Measurements from ENCODE around the gene SPDL1. TPM values are rescaled to one million over a fixed set of nuclear protein-coding genes. Genes with fewer than 3 reads are reported as not detected.

SPDL1 gene
- total RNA-seq, 2 donors from 2014 or later = 42.0 to 47.4 TPM

DNA sequence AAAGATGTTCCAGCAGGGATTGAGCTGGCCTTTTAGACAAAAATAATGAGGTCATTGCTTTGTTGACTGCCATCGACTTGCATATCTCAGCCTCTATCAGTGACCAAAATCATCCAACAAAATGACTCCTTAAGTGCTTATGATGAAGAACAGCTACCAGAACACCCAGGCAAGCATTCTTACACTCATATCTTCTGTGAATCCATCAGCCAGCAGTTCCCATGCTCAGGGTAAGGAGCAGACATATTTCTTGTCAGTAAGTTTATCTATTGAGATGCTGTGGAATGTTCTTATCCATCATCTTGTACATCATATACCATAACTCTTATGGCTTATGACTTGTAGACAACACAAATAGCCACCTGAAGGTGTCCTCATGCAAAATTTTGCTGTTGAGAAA, 20.2 kb upstream of the SPDL1 start:
- H3K27ac Mint-ChIP-seq = no peak overlapping the region
- Histone ChIP-seq H3K4me3 (ENCODE audit: low read length) (no peak overlapping the region), H3K27me3 (ENCODE audit: control insufficient read depth, insufficient read depth, low read length, poor library complexity, severe bottlenecking) (peaks cover 50% of the 10 kb centered on the region), H3K9me3 (ENCODE audit: control insufficient read depth, low read length) (peaks cover 7% of the 10 kb centered on the region), H3K27ac (ENCODE audit: low read depth, low read length) (no peak overlapping the region), H3K9ac (ENCODE audit: extremely low read depth, low read length, poor library complexity, severe bottlenecking) (no peak overlapping the region), H3K36me3 (ENCODE audit: control insufficient read depth, insufficient read depth, low read length) (no peaks in the 10 kb centered on the region), H3K4me1 (ENCODE audit: control insufficient read depth, insufficient read depth, low read length) (no peaks in the 10 kb centered on the region)
- no peaks in the 10 kb centered on the region for H3K4me1 Mint-ChIP-seq
- TF ChIP-seq CTCF (conservative IDR thresholded peaks at IDR 0.05) = no peak
- WGBS, 2 experiments (ENCODE audit: insufficient coverage in 1 of 2, insufficient read length in 1 of 2) = 76 to 100% methylated on average over 1 of the region's 1 CpG
- no peak overlapping the region for H3K4me3 Mint-ChIP-seq
- H3K36me3 Mint-ChIP-seq (ENCODE audit: low read depth) = no peaks in the 10 kb centered on the region
- peaks cover 44% of the 10 kb centered on the region for H3K27me3 Mint-ChIP-seq (ENCODE audit: insufficient read depth)
- no peak for DNase-seq
- H3K9me3 Mint-ChIP-seq = peaks cover 8% of the 10 kb centered on the region

DNA sequence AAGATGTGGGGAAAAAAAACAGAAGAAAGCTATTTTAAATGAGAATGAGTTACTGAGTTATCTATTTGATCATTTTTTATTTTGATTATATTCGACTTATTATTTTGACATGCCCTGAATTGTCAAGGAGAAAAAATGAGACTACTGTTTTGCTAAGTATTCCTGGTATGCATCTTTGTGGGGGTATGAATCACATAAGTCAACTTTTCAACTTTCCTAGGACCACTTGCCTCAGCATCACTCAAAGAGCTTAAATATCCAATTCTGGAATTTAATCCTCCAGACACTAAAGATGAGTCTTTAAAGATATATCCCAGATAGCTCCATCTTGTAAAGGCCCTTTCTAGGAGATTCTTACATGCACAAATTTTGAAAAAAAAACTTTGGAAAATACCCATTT, 17.4 kb upstream of the SPDL1 start:
- peaks cover 37% of the 10 kb centered on the region for H3K27me3 Mint-ChIP-seq (ENCODE audit: insufficient read depth)
- H3K9me3 ChIP-seq (ENCODE audit: control insufficient read depth, low read length) = no peaks in the 10 kb centered on the region
- H3K36me3 Mint-ChIP-seq (ENCODE audit: low read depth) = no peaks in the 10 kb centered on the region
- 100% methylated on average over 1 of the region's 1 CpG; no CpG with 5 or more reads in 1 of the 2 experiments for WGBS, 2 experiments (ENCODE audit: insufficient coverage in 1 of 2, insufficient read length in 1 of 2)
- no peaks in the 10 kb centered on the region for H3K4me1 Mint-ChIP-seq
- peaks cover 67% of the 10 kb centered on the region for H3K27me3 ChIP-seq (ENCODE audit: control insufficient read depth, insufficient read depth, low read length, poor library complexity, severe bottlenecking)
- H3K9me3 Mint-ChIP-seq = no peaks in the 10 kb centered on the region
- TF ChIP-seq CTCF (conservative IDR thresholded peaks at IDR 0.05) = no peak
- no peaks in the 10 kb centered on the region for H3K4me1 ChIP-seq (ENCODE audit: control insufficient read depth, insufficient read depth, low read length)
- no peak overlapping the region for H3K4me3 Mint-ChIP-seq
- no peak for DNase-seq
- H3K27ac ChIP-seq (ENCODE audit: low read depth, low read length) = no peak overlapping the region
- H3K4me3 ChIP-seq (ENCODE audit: low read length) = no peak overlapping the region
- H3K36me3 ChIP-seq (ENCODE audit: control insufficient read depth, insufficient read depth, low read length) = no peaks in the 10 kb centered on the region
- H3K9ac ChIP-seq (ENCODE audit: extremely low read depth, low read length, poor library complexity, severe bottlenecking) = no peak overlapping the region
- H3K27ac Mint-ChIP-seq = no peak overlapping the region

GRCh38 chr5:169567079-169567478, 16.5 kb upstream of the SPDL1 start:
- no peaks in the 10 kb centered on the region for H3K4me1 Mint-ChIP-seq
- no peaks in the 10 kb centered on the region for H3K9me3 Mint-ChIP-seq
- no peak overlapping the region for H3K4me3 Mint-ChIP-seq
- Histone ChIP-seq H3K4me3 (ENCODE audit: low read length) (no peak overlapping the region), H3K36me3 (ENCODE audit: control insufficient read depth, insufficient read depth, low read length) (no peaks in the 10 kb centered on the region), H3K9ac (ENCODE audit: extremely low read depth, low read length, poor library complexity, severe bottlenecking) (no peak overlapping the region), H3K4me1 (ENCODE audit: control insufficient read depth, insufficient read depth, low read length) (no peaks in the 10 kb centered on the region), H3K27ac (ENCODE audit: low read depth, low read length) (no peak overlapping the region), H3K9me3 (ENCODE audit: control insufficient read depth, low read length) (no peaks in the 10 kb centered on the region), H3K27me3 (ENCODE audit: control insufficient read depth, insufficient read depth, low read length, poor library complexity, severe bottlenecking) (peaks cover 65% of the 10 kb centered on the region)
- H3K27me3 Mint-ChIP-seq (ENCODE audit: insufficient read depth) = peaks cover 32% of the 10 kb centered on the region
- TF ChIP-seq CTCF (conservative IDR thresholded peaks at IDR 0.05) = no peak
- 69 to 81% methylated on average over 2 of the region's 2 CpGs for WGBS, 2 experiments (ENCODE audit: insufficient coverage in 1 of 2, insufficient read length in 1 of 2)
- peak; percentile 75 for DNase-seq
- no peak overlapping the region for H3K27ac Mint-ChIP-seq
- H3K36me3 Mint-ChIP-seq (ENCODE audit: low read depth) = no peaks in the 10 kb centered on the region

All from endodermal cell (in vitro differentiated cells).